GM18868 (cell line): ENCODE data around the gene LRTM1.

Source experiments
- ATAC-seq: cut with Tn5 transposase; IDR thresholded peaks from one replicate; pipeline ENCODE4 v1.9.1; 2021; ENCODE audit warnings: mild to moderate bottlenecking, moderate library complexity; ENCODE audit not compliant: unreplicated experiment

The LRTM1 gene

GRCh38 chr3:54928046-54928770, at the start of gene LRTM1:
TSS of gene LRTM1 (minus strand) at chr3:54928059. CDS start at chr3:54927911, 148 bp downstream.
- ATAC-seq, result no peak

- ATAC-seq, result no peak
Measured at GRCh38 chr3:54977439-54977838, 49.6 kb upstream of the LRTM1 start.

- ATAC-seq, result no peak
Measured at GRCh38 chr3:54970895-54971294, 43.0 kb upstream of the LRTM1 start.

- no peak for ATAC-seq
Measured at GRCh38 chr3:54969652-54970051, 41.8 kb upstream of the LRTM1 start.

GRCh38 chr3:54968546-54969172, 40.8 kb upstream of the LRTM1 start:
- no peak for ATAC-seq

GRCh38 chr3:54967731-54968161, 39.9 kb upstream of the LRTM1 start:
- ATAC-seq, result no peak

- no peak for ATAC-seq
Measured at GRCh38 chr3:54966979-54967378, 39.1 kb upstream of the LRTM1 start.

- ATAC-seq, result no peak
Measured at GRCh38 chr3:54965746-54966145, 37.9 kb upstream of the LRTM1 start.

- ATAC-seq, result no peak
Measured at GRCh38 chr3:54964081-54964480, 36.2 kb upstream of the LRTM1 start.

GRCh38 chr3:54963641-54964040, 35.8 kb upstream of the LRTM1 start:
- no peak for ATAC-seq

- ATAC-seq, result no peak
Measured at GRCh38 chr3:54962200-54962599, 34.3 kb upstream of the LRTM1 start.

- ATAC-seq, result no peak
Measured at GRCh38 chr3:54960701-54961100, 32.8 kb upstream of the LRTM1 start.

GRCh38 chr3:54960082-54960481, 32.2 kb upstream of the LRTM1 start:
- ATAC-seq, result no peak

GRCh38 chr3:54957711-54958110, 29.9 kb upstream of the LRTM1 start:
- no peak for ATAC-seq

- no peak for ATAC-seq
Measured at GRCh38 chr3:54955941-54956340, 28.1 kb upstream of the LRTM1 start.

- no peak for ATAC-seq
Measured at GRCh38 chr3:54955496-54955895, 27.6 kb upstream of the LRTM1 start.

- ATAC-seq, result no peak
Measured at GRCh38 chr3:54954521-54954920, 26.7 kb upstream of the LRTM1 start.

GRCh38 chr3:54954022-54954421, 26.2 kb upstream of the LRTM1 start:
- no peak for ATAC-seq

GRCh38 chr3:54951405-54951804, 23.5 kb upstream of the LRTM1 start:
- ATAC-seq, result no peak

- no peak for ATAC-seq
Measured at GRCh38 chr3:54950391-54951003, 22.6 kb upstream of the LRTM1 start.

GRCh38 chr3:54949491-54950044, 21.7 kb upstream of the LRTM1 start:
- ATAC-seq, result no peak
